PC-9 (cell line): ENCODE results near the gene INPP5A. TPM values are rescaled to one million over a fixed set of nuclear protein-coding genes. Genes with fewer than 3 reads are reported as not detected.

ENCODE experiments used
- BruUV-seq: library from RNA; stranded (reverse); fragments of 400-500 nt; replicated peaks from 2 replicates; lab custom pipeline; 2021; lab: Mats Ljungman, UMichigan
- CTCF ChIA-PET: fragments of 300-600 bp; sonication (Branson Sonifier 250); formaldehyde crosslinking; loops from one replicate; lab custom pipeline; 2022; ENCODE audit warnings: antibody characterized with exemption; lab: Charles Lee
- POLR2A ChIA-PET: fragments of 300-600 bp; sonication (Branson Sonifier 250); formaldehyde crosslinking; loops from one replicate; lab custom pipeline; 2022; ENCODE audit warnings: antibody characterized with exemption; ENCODE audit not compliant: unreplicated experiment; lab: Charles Lee
- DNase-seq, 2 experiments: peaks; one replicate each; pipeline versions ENCODE4 v3.0.0 to v3.0.0-alpha.2; 2015 to 2022; ENCODE audit warnings: mixed read lengths in 1 of 2
- H2AFZ ChIP-seq: fragments of 200-600 bp; sonication (generic); 2 replicates; pipeline ENCODE4 v1.8.1; 2017; ENCODE audit warnings: antibody characterized with exemption
- H3F3A ChIP-seq: fragments of 200-600 bp; sonication (generic); 2 replicates; pipeline ENCODE4 v1.8.1; 2017; ENCODE audit warnings: antibody characterized with exemption, mild to moderate bottlenecking, low read depth; ENCODE audit not compliant: insufficient read depth
- H3K27ac ChIP-seq: fragments of 200-600 bp; sonication (generic); 2 replicates; pipeline ENCODE4 v1.6.1; 2016; ENCODE audit warnings: mixed run types
- H3K27me3 ChIP-seq: fragments of 200-600 bp; sonication (generic); 2 replicates; pipeline ENCODE4 v1.6.1; 2016; ENCODE audit warnings: low read depth, mixed run types; ENCODE audit not compliant: insufficient read depth
- H3K36me3 ChIP-seq: fragments of 200-600 bp; sonication (generic); 2 replicates; pipeline ENCODE4 v1.6.1; 2016; ENCODE audit warnings: low read depth, mixed run types
- H3K4me1 ChIP-seq: fragments of 200-600 bp; sonication (generic); replicated peaks from 2 replicates; pipeline ENCODE4 v1.6.1; 2016; ENCODE audit warnings: mixed run types; ENCODE audit not compliant: insufficient read depth
- H3K4me2 ChIP-seq: fragments of 200-600 bp; sonication (generic); 2 replicates; pipeline ENCODE4 v1.6.1; 2017; ENCODE audit warnings: mixed run types
- H3K4me3 ChIP-seq: fragments of 200-600 bp; sonication (generic); 2 replicates; pipeline ENCODE4 v1.6.1; 2016; ENCODE audit warnings: mixed run types
- H3K79me2 ChIP-seq: fragments of 200-600 bp; sonication (generic); 2 replicates; pipeline ENCODE4 v1.6.1; 2017; ENCODE audit warnings: low read depth, mixed run types
- H3K9me2 ChIP-seq: fragments of 200-600 bp; sonication (generic); 2 replicates; pipeline ENCODE4 v1.8.1; 2017; ENCODE audit warnings: mild to moderate bottlenecking; ENCODE audit not compliant: insufficient read depth
- H3K9me3 ChIP-seq: fragments of 200-600 bp; sonication (generic); 2 replicates; pipeline ENCODE4 v1.8.1; 2016; ENCODE audit warnings: low read depth; ENCODE audit not compliant: insufficient read depth
- H4K20me1 ChIP-seq: fragments of 200-600 bp; sonication (generic); 2 replicates; pipeline ENCODE4 v1.8.1; 2017; ENCODE audit not compliant: insufficient read depth
- CTCF ChIP-seq: fragments of 200-600 bp; sonication (generic); conservative IDR thresholded peaks from 2 replicates; pipeline ENCODE4 v1.6.1; 2017; ENCODE audit warnings: mixed run types, antibody characterized with exemption, mild to moderate bottlenecking, moderate library complexity
- EZH2 ChIP-seq: fragments of 200-600 bp; sonication (generic); IDR thresholded peaks from 2 replicates; pipeline ENCODE4 v1.8.0; 2017; ENCODE audit warnings: antibody characterized with exemption, low read depth
- intact Hi-C: fragments of 100-400 bp; cut with micrococcal nuclease; formaldehyde crosslinking; loops from one replicate; pipeline ENCODE4 v1.10.0; 2022; ENCODE audit not compliant: unreplicated experiment
- total RNA-seq: library from RNA; stranded (reverse); gene quantifications from 2 replicates; pipeline ENCODE4 v1.2.3, GENCODE V29; 2021

INPP5A gene
- total RNA-seq, 1 experiment from 2014 or later: 18.4 TPM

DNA sequence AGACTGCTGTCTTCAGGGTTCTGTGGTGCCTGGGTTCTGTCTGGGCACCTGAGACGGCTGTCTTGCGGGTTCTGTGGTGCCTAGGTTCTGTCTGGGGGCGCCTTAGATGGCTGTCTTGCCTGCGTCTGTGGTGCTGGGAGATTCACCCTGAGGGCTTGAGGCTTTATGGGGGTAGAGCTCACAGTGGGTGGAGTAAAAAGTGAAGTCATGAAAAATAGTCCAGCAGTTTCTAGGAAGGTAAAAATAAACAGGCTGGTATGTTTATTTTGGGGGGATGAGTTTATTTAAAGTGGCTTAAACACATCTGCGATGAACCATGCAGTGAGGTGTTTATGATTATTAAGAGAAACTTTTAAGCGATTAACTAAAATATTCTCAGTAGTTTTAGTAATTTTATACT, 184.1 kb downstream of the INPP5A start:
- H3K27me3 ChIP-seq: no peaks in the 10 kb centered on the region
- CTCF ChIA-PET: no interaction called here
- H3K9me3 ChIP-seq: no peaks in the 10 kb centered on the region
- H4K20me1 ChIP-seq: no peaks in the 10 kb centered on the region
- no peak for DNase-seq
- TF ChIP-seq EZH2 (no peak), CTCF (no peak)
- H3K4me1 ChIP-seq: no peaks in the 10 kb centered on the region
- no peak overlapping the region for H2AFZ ChIP-seq
- H3K27ac ChIP-seq: no peak overlapping the region
- no peaks in the 10 kb centered on the region for H3K36me3 ChIP-seq
- H3K9me2 ChIP-seq: no peaks in the 10 kb centered on the region
- H3K4me2 ChIP-seq: no peak overlapping the region
- POLR2A ChIA-PET: no interaction called here
- no TSS peak for BruUV-seq
- H3F3A ChIP-seq: no peaks in the 10 kb centered on the region
- H3K79me2 ChIP-seq: no peaks in the 10 kb centered on the region
- intact Hi-C loops: no loop called here
- no peak overlapping the region for H3K4me3 ChIP-seq

- no peaks in the 10 kb centered on the region for H4K20me1 ChIP-seq
- no peaks in the 10 kb centered on the region for H3K4me1 ChIP-seq
- no peak overlapping the region for H3K4me3 ChIP-seq
- DNase-seq: no peak
- H3K79me2 ChIP-seq: no peaks in the 10 kb centered on the region
- no peak for TF ChIP-seq EZH2
- TF ChIP-seq CTCF: no peak
- POLR2A ChIA-PET: no interaction called here
- H3K27ac ChIP-seq: no peak overlapping the region
- H3K27me3 ChIP-seq: no peaks in the 10 kb centered on the region
- H3F3A ChIP-seq: no peaks in the 10 kb centered on the region
- no peaks in the 10 kb centered on the region for H3K9me2 ChIP-seq
- H2AFZ ChIP-seq: no peak overlapping the region
- no TSS peak for BruUV-seq
- no peak overlapping the region for H3K4me2 ChIP-seq
- intact Hi-C loops: no loop called here
- H3K36me3 ChIP-seq: no peaks in the 10 kb centered on the region
- H3K9me3 ChIP-seq: no peaks in the 10 kb centered on the region
- CTCF ChIA-PET: no interaction called here
Observed at GRCh38 chr10:132722394-132723329, 185.1 kb downstream of the INPP5A start.

GRCh38 chr10:132723330-132723970, 185.9 kb downstream of the INPP5A start:
- ChIA-PET POLR2A (no interaction called here), CTCF (no interaction called here)
- DNase-seq: no peak
- H3K36me3 ChIP-seq: no peaks in the 10 kb centered on the region
- no peaks in the 10 kb centered on the region for H3F3A ChIP-seq
- no peak overlapping the region for H3K27ac ChIP-seq
- no peaks in the 10 kb centered on the region for H4K20me1 ChIP-seq
- no peak overlapping the region for H3K4me2 ChIP-seq
- H2AFZ ChIP-seq: no peak overlapping the region
- no peaks in the 10 kb centered on the region for H3K9me3 ChIP-seq
- no peaks in the 10 kb centered on the region for H3K27me3 ChIP-seq
- TF ChIP-seq EZH2: no peak
- no peak for TF ChIP-seq CTCF
- no peak overlapping the region for H3K4me3 ChIP-seq
- BruUV-seq: no TSS peak
- no peaks in the 10 kb centered on the region for H3K79me2 ChIP-seq
- no peaks in the 10 kb centered on the region for H3K4me1 ChIP-seq
- intact Hi-C loops: no loop called here
- H3K9me2 ChIP-seq: no peaks in the 10 kb centered on the region
